Mesenchymal stem cell (in vitro differentiated cells and primary cell): ENCODE measurements around the gene ARPC5.
"Not testable (repeated sequence)": the region's sequence is repeated elsewhere in the genome, so short reads cannot be mapped to it uniquely, and the experiment has no call there.

ENCODE experiments used
- DNase-seq: peaks from one replicate; pipeline ENCODE4 v3.0.0-alpha.2; 2013
- H2AFZ ChIP-seq: one replicate; pipeline ENCODE4 v1.6.1; 2013; ENCODE audit warnings: low read depth, mild to moderate bottlenecking, control low read depth, inconsistent platforms, low read length, moderate library complexity
- H2AK5ac ChIP-seq: 2 replicates; pipeline ENCODE4 v1.6.1; 2013; ENCODE audit warnings: low read length, moderate library complexity, mild to moderate bottlenecking, inconsistent platforms; ENCODE audit not compliant: severe bottlenecking
- H2BK120ac ChIP-seq: one replicate; pipeline ENCODE4 v1.6.1; 2013; ENCODE audit warnings: low read depth, mild to moderate bottlenecking, inconsistent platforms, low read length, moderate library complexity
- H2BK12ac ChIP-seq, 2 experiments: one replicate each; pipeline ENCODE4 v1.6.1; 2013; ENCODE audit warnings: inconsistent platforms in 2 of 2, low read length in 2 of 2, mild to moderate bottlenecking in 2 of 2, moderate library complexity in 2 of 2, control low read depth in 1 of 2
- H2BK15ac ChIP-seq: one replicate; pipeline ENCODE4 v1.6.1; 2013; ENCODE audit warnings: mild to moderate bottlenecking, low read depth, inconsistent platforms; ENCODE audit not compliant: poor library complexity, severe bottlenecking
- H2BK5ac ChIP-seq: 2 replicates; pipeline ENCODE4 v1.6.1; 2013; ENCODE audit warnings: low read depth, mild to moderate bottlenecking, low read length, control low read depth, inconsistent platforms; ENCODE audit not compliant: poor library complexity, severe bottlenecking
- H3K14ac ChIP-seq, 2 experiments: one replicate each; pipeline ENCODE4 v1.6.1; 2013; ENCODE audit warnings: inconsistent platforms in 2 of 2, low read length in 2 of 2, control low read depth in 1 of 2, mild to moderate bottlenecking in 1 of 2, moderate library complexity in 1 of 2
- H3K18ac ChIP-seq, 2 experiments: one replicate each; pipeline ENCODE4 v1.6.1; 2013; ENCODE audit warnings: inconsistent platforms in 2 of 2, low read length in 2 of 2, control low read depth in 1 of 2, low read depth in 1 of 2, mild to moderate bottlenecking in 1 of 2
- H3K23ac ChIP-seq, 2 experiments: one replicate each; pipeline ENCODE4 v1.6.1; 2013; ENCODE audit warnings: inconsistent platforms in 2 of 2, low read length in 2 of 2, mild to moderate bottlenecking in 2 of 2, moderate library complexity in 2 of 2, control low read depth in 1 of 2
- H3K27ac ChIP-seq: 2 replicates; pipeline ENCODE4 v1.5.1; 2013; ENCODE audit warnings: mild to moderate bottlenecking, moderate library complexity, low read length, control low read depth, inconsistent platforms; ENCODE audit not compliant: poor library complexity, severe bottlenecking
- H3K27me3 ChIP-seq, 2 experiments: 2 replicates each; pipeline versions ENCODE4 v1.6.1 to v1.7.0; 2013; ENCODE audit warnings: low read length in 2 of 2, mild to moderate bottlenecking in 2 of 2, moderate library complexity in 2 of 2, control low read depth in 1 of 2, inconsistent platforms in 1 of 2; ENCODE audit not compliant: control insufficient read depth in 1 of 2, insufficient read depth in 1 of 2
- H3K36me3 ChIP-seq, 2 experiments: 2 replicates each; pipeline versions ENCODE4 v1.6.1 to v1.7.0; 2013; ENCODE audit warnings: low read length in 2 of 2, control low read depth in 1 of 2, inconsistent platforms in 1 of 2, low read depth in 1 of 2, mild to moderate bottlenecking in 1 of 2; ENCODE audit not compliant: insufficient read depth in 2 of 2, control insufficient read depth in 1 of 2
- H3K4ac ChIP-seq, 2 experiments: one replicate each; pipeline ENCODE4 v1.6.1; 2013; ENCODE audit warnings: inconsistent platforms in 2 of 2, low read length in 2 of 2, mild to moderate bottlenecking in 2 of 2, moderate library complexity in 2 of 2, control low read depth in 1 of 2, low read depth in 1 of 2
- H3K4me1 ChIP-seq: 2 replicates; pipeline ENCODE4 v1.6.1; 2013; ENCODE audit warnings: low read depth, low read length, control low read depth; ENCODE audit not compliant: control insufficient read depth, insufficient read depth
- H3K4me2 ChIP-seq: 2 replicates; pipeline ENCODE4 v1.6.1; 2013; ENCODE audit warnings: low read length, mild to moderate bottlenecking, inconsistent platforms; ENCODE audit not compliant: poor library complexity, severe bottlenecking
- H3K4me3 ChIP-seq, 2 experiments: 2 replicates each; pipeline versions ENCODE4 v1.5.1 to v1.7.0; 2013; ENCODE audit warnings: low read length in 2 of 2, mild to moderate bottlenecking in 2 of 2, control low read depth in 1 of 2, low read depth in 1 of 2; ENCODE audit not compliant: insufficient read depth in 1 of 2
- H3K79me1 ChIP-seq: replicated peaks from 2 replicates; pipeline ENCODE4 v1.6.1; 2013; ENCODE audit warnings: mild to moderate bottlenecking, control low read depth, low read length, inconsistent platforms; ENCODE audit not compliant: poor library complexity, severe bottlenecking
- H3K9ac ChIP-seq: 2 replicates; pipeline ENCODE4 v1.7.0; 2013; ENCODE audit warnings: mild to moderate bottlenecking, low read length, moderate library complexity
- H3K9me3 ChIP-seq: 2 replicates; pipeline ENCODE4 v1.7.0; 2013; ENCODE audit warnings: mild to moderate bottlenecking, low read length; ENCODE audit not compliant: control insufficient read depth
- H4K8ac ChIP-seq: one replicate; pipeline ENCODE4 v1.6.1; 2013; ENCODE audit warnings: inconsistent platforms, mild to moderate bottlenecking, low read length, moderate library complexity
- H4K91ac ChIP-seq: one replicate; pipeline ENCODE4 v1.6.1; 2013; ENCODE audit warnings: mild to moderate bottlenecking, low read length, inconsistent platforms
- WGBS: methylation state at CpG from one replicate; pipeline ENCODE4 v1.1.7; 2013; ENCODE audit warnings: mixed read lengths; 5-methylcytosine and 5-hydroxymethylcytosine counted together

Gene ARPC5

GRCh38 chr1:183622013-183622412, 13.6 kb downstream of the ARPC5 start:
- H2AK5ac ChIP-seq = no peak overlapping the region
- H2BK12ac ChIP-seq = no peak overlapping the region
- no peak overlapping the region for H2BK120ac ChIP-seq
- no peak overlapping the region for H4K8ac ChIP-seq
- H2AFZ ChIP-seq = no peak overlapping the region
- H3K9me3 ChIP-seq = no peaks in the 10 kb centered on the region
- no peak overlapping the region for H3K27ac ChIP-seq
- no peak overlapping the region for H4K91ac ChIP-seq
- H3K79me1 ChIP-seq = no peaks in the 10 kb centered on the region
- H3K23ac ChIP-seq = no peak overlapping the region
- H3K36me3 ChIP-seq = peaks cover 3 to 22% of the 10 kb centered on the region in 2 experiments
- H3K4me1 ChIP-seq = peaks cover 2% of the 10 kb centered on the region
- WGBS = 20% methylated on average over 1 of the region's 1 CpG
- no peak overlapping the region for H3K18ac ChIP-seq
- DNase-seq = no peak
- H3K27me3 ChIP-seq = no peaks in the 10 kb centered on the region
- H3K4me2 ChIP-seq = no peak overlapping the region
- H2BK5ac ChIP-seq = no peak overlapping the region
- no peak overlapping the region for H3K4ac ChIP-seq
- no peak overlapping the region for H3K14ac ChIP-seq
- H2BK15ac ChIP-seq = no peak overlapping the region
- H3K9ac ChIP-seq = no peak overlapping the region
- no peak overlapping the region for H3K4me3 ChIP-seq

GRCh38 chr1:183620311-183620710, 15.3 kb downstream of the ARPC5 start:
- Histone ChIP-seq H3K9ac (no peak overlapping the region), H3K4me1 (peaks cover 2% of the 10 kb centered on the region), H4K91ac (no peak overlapping the region), H3K4me2 (no peak overlapping the region), H3K4ac (no peak overlapping the region), H3K27me3 (no peaks in the 10 kb centered on the region), H3K14ac (no peak overlapping the region), H3K18ac (no peak overlapping the region), H2BK15ac (no peak overlapping the region), H2BK120ac (no peak overlapping the region), H2BK5ac (no peak overlapping the region), H3K27ac (no peak overlapping the region), H4K8ac (no peak overlapping the region), H3K9me3 (no peaks in the 10 kb centered on the region), H2AK5ac (no peak overlapping the region), H3K36me3 (peaks cover 0 to 10% of the 10 kb centered on the region in 2 experiments), H2AFZ (no peak overlapping the region), H3K79me1 (no peaks in the 10 kb centered on the region), H2BK12ac (no peak overlapping the region), H3K23ac (no peak overlapping the region), H3K4me3 (no peak overlapping the region)
- no peak for DNase-seq
- WGBS = 90% methylated on average over 2 of the region's 2 CpGs

- Histone ChIP-seq H3K79me1 (no peaks in the 10 kb centered on the region), H2AFZ (no peak overlapping the region)
Observed at GRCh38 chr1:183619781-183620180, 15.8 kb downstream of the ARPC5 start.

GRCh38 chr1:183618202-183618601, 17.4 kb downstream of the ARPC5 start:
- not testable (repeated sequence) for H3K9ac ChIP-seq, H3K36me3 ChIP-seq, H3K4me1 ChIP-seq, H2BK5ac ChIP-seq, H3K14ac ChIP-seq, H3K4ac ChIP-seq, H3K79me1 ChIP-seq, H3K27ac ChIP-seq, H3K9me3 ChIP-seq, DNase-seq, H3K4me2 ChIP-seq, H3K23ac ChIP-seq, H2AK5ac ChIP-seq, H2BK12ac ChIP-seq, H3K4me3 ChIP-seq, H2AFZ ChIP-seq, H3K18ac ChIP-seq, H4K91ac ChIP-seq, H2BK120ac ChIP-seq, H4K8ac ChIP-seq, H2BK15ac ChIP-seq, H3K27me3 ChIP-seq
- WGBS = 89% methylated on average over 4 of the region's 5 CpGs

More at GRCh38 chr1:183619781-183620180, 15.8 kb downstream of the ARPC5 start:
- no peak overlapping the region for H3K23ac ChIP-seq
- no peak overlapping the region for H3K27ac ChIP-seq
- H3K4ac ChIP-seq = no peak overlapping the region
- H3K36me3 ChIP-seq = peaks cover 0 to 5% of the 10 kb centered on the region in 2 experiments
- WGBS = no CpG with 5 or more reads among the region's 1 CpG
- H4K8ac ChIP-seq = no peak overlapping the region
- no peak overlapping the region for H4K91ac ChIP-seq
- H2BK12ac ChIP-seq = no peak overlapping the region
- no peak overlapping the region for H2BK15ac ChIP-seq
- peaks cover 2% of the 10 kb centered on the region for H3K4me1 ChIP-seq
- no peak overlapping the region for H2BK120ac ChIP-seq
- no peaks in the 10 kb centered on the region for H3K9me3 ChIP-seq
- H3K9ac ChIP-seq = no peak overlapping the region
- H2BK5ac ChIP-seq = no peak overlapping the region
- H3K27me3 ChIP-seq = no peaks in the 10 kb centered on the region
- H3K18ac ChIP-seq = no peak overlapping the region
- H3K14ac ChIP-seq = no peak overlapping the region
- no peak overlapping the region for H3K4me3 ChIP-seq
- no peak overlapping the region for H2AK5ac ChIP-seq
- DNase-seq = no peak
- H3K4me2 ChIP-seq = no peak overlapping the region
